ENCODE results near the gene NDUFA11. TPM values are rescaled to one million over a fixed set of nuclear protein-coding genes. Genes with fewer than 3 reads are reported as not detected.

NDUFA11 gene
- total and polyA plus RNA-seq, 2 of the 13 experiments (the other 11 are each of a cell fraction or from before 2014, with no cell fraction given), result 286 to 378 TPM

GRCh38 chr19:5937550-5937949 is 34.0 kb upstream of the NDUFA11 start (continued):
- TF ChIP-seq ZNF142 (CRISPR knock-in tag; IDR thresholded peaks at IDR 0.05) (no peak), ZNF607 (CRISPR knock-in tag; IDR thresholded peaks at IDR 0.05; ENCODE audit: borderline replicate concordance) (no peak), NKX3-1 (CRISPR knock-in tag; IDR thresholded peaks at IDR 0.05) (no peak), ATF7-NPFF (CRISPR knock-in tag; IDR thresholded peaks at IDR 0.05; ENCODE audit: low read depth) (no peak), NR2F6 (IDR thresholded peaks at IDR 0.05) (no peak), NR2F6 (CRISPR knock-in tag; IDR thresholded peaks at IDR 0.05) (no peak), MYC (CRISPR knock-in tag; IDR thresholded peaks at IDR 0.05; ENCODE audit: borderline replicate concordance) (no peak), ZFYVE20 (CRISPR knock-in tag; IDR thresholded peaks at IDR 0.05; ENCODE audit: borderline replicate concordance, low read depth) (no peak), U2AF1 (optimal IDR thresholded peaks at IDR 0.05; ENCODE audit: low read depth, low read length) (no peak)
- TF ChIP-seq, protein P1, sequence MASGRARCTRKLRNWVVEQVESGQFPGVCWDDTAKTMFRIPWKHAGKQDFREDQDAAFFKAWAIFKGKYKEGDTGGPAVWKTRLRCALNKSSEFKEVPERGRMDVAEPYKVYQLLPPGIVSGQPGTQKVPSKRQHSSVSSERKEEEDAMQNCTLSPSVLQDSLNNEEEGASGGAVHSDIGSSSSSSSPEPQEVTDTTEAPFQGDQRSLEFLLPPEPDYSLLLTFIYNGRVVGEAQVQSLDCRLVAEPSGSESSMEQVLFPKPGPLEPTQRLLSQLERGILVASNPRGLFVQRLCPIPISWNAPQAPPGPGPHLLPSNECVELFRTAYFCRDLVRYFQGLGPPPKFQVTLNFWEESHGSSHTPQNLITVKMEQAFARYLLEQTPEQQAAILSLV (CRISPR knock-in tag; IDR thresholded peaks at IDR 0.05; ENCODE audit: borderline replicate concordance), result no peak
- TF ChIP-seq, protein P2, sequence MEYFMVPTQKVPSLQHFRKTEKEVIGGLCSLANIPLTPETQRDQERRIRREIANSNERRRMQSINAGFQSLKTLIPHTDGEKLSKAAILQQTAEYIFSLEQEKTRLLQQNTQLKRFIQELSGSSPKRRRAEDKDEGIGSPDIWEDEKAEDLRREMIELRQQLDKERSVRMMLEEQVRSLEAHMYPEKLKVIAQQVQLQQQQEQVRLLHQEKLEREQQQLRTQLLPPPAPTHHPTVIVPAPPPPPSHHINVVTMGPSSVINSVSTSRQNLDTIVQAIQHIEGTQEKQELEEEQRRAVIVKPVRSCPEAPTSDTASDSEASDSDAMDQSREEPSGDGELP (IDR thresholded peaks at IDR 0.05; ENCODE audit: borderline replicate concordance, low read depth), result no peak
